Measurements from ENCODE around the gene SELE.

DNA sequence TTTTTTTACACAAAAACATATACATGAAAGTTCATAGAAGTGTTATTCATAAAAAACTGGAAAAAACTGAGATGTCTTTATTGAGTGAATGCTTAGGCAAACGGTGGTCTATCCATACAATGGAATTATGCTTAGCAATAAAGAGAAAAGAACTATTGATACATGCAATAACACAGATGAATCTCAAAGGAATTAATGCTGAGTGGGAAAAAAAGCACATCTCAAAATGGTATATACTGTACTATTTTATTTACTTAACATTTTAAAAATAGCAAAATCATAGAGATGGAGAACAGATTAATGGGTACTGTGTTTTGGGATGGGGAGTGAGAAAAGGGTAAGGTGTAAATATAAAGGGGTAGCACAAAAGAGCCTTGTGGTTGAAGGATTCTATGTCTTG is 31.0 kb upstream of the SELE start:
- TF ChIP-seq, protein P1, sequence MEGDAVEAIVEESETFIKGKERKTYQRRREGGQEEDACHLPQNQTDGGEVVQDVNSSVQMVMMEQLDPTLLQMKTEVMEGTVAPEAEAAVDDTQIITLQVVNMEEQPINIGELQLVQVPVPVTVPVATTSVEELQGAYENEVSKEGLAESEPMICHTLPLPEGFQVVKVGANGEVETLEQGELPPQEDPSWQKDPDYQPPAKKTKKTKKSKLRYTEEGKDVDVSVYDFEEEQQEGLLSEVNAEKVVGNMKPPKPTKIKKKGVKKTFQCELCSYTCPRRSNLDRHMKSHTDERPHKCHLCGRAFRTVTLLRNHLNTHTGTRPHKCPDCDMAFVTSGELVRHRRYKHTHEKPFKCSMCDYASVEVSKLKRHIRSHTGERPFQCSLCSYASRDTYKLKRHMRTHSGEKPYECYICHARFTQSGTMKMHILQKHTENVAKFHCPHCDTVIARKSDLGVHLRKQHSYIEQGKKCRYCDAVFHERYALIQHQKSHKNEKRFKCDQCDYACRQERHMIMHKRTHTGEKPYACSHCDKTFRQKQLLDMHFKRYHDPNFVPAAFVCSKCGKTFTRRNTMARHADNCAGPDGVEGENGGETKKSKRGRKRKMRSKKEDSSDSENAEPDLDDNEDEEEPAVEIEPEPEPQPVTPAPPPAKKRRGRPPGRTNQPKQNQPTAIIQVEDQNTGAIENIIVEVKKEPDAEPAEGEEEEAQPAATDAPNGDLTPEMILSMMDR (IDR thresholded peaks at IDR 0.05), result no peak
- no peak for TF ChIP-seq AFF4 (CRISPR knock-in tag; IDR thresholded peaks at IDR 0.05; ENCODE audit: borderline replicate concordance)
- no peak for TF ChIP-seq TEAD4 (CRISPR knock-in tag; IDR thresholded peaks at IDR 0.05)
- no peak for TF ChIP-seq FOXJ3 (CRISPR knock-in tag; IDR thresholded peaks at IDR 0.05; ENCODE audit: borderline replicate concordance)
- TF ChIP-seq MYBL2 (CRISPR knock-in tag; IDR thresholded peaks at IDR 0.05), result no peak
- TF ChIP-seq, protein P2, sequence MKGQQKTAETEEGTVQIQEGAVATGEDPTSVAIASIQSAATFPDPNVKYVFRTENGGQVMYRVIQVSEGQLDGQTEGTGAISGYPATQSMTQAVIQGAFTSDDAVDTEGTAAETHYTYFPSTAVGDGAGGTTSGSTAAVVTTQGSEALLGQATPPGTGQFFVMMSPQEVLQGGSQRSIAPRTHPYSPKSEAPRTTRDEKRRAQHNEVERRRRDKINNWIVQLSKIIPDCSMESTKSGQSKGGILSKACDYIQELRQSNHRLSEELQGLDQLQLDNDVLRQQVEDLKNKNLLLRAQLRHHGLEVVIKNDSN (CRISPR knock-in tag; IDR thresholded peaks at IDR 0.05), result no peak
- no peak for TF ChIP-seq ZNF396 (CRISPR knock-in tag; IDR thresholded peaks at IDR 0.05; ENCODE audit: borderline replicate concordance)
